ENCODE measurements around the gene GCSAM. TPM values are rescaled to one million over a fixed set of nuclear protein-coding genes. Genes with fewer than 3 reads are reported as not detected.

The GCSAM gene
- polyA plus RNA-seq, 2 of the 4 experiments (the other 2 are of a cell fraction), result not detected

DNA sequence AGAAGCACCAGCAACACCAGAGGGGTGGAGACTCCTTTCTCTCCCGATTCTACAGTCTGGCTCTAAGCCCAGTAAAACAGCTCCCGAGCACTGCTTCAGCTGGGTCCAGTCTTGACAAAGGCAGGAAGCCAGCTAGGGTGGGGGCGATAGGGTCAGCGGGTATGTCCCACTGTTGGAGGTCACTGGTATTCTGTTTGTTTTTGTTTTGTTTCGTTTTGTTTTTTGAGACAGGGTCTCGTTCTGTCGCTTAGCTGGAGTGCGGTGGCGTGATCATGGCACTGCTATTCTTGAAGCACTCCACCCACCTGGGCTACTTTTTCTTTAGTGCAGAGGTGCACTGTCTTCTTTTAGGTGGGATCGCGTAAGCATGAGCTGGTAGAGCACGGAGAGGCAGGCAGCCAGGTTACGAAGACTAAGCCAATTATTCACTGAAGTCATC, 16.3 kb downstream of the GCSAM start:
- POLR2A ChIA-PET, result no interaction called here
- no peak for DNase-seq (ENCODE audit: low read depth in 1 of 2, low spot score in 1 of 2)
- FAIRE-seq, result no peak
- ATAC-seq, result no peak
- H3K4me1 ChIP-seq, result no peaks in the 10 kb centered on the region
- WGBS (ENCODE audit: missing lambda C conversion rate), result 89% methylated on average over 13 of the region's 13 CpGs
- H3K4me3 ChIP-seq, result no peak overlapping the region
- TF ChIP-seq EHMT2 (IDR thresholded peaks at IDR 0.05; ENCODE audit: low read depth), result no peak
- no peak for TF ChIP-seq MAFK (IDR thresholded peaks at IDR 0.05; ENCODE audit: partially characterized antibody)
- TF ChIP-seq NR3C1 (IDR thresholded peaks at IDR 0.05), result no peak
- TF ChIP-seq JUNB (IDR thresholded peaks at IDR 0.05), result no peak
- TF ChIP-seq ZNF302 (CRISPR knock-in tag; IDR thresholded peaks at IDR 0.05), result no peak
- TF ChIP-seq POLR2A (IDR thresholded peaks at IDR 0.05; ENCODE audit: low read length), result no peak
- no peak for TF ChIP-seq FOXS1 (CRISPR knock-in tag; IDR thresholded peaks at IDR 0.05)
- TF ChIP-seq NPAS2 (CRISPR knock-in tag; IDR thresholded peaks at IDR 0.05; ENCODE audit: borderline replicate concordance), result no peak
- no peak for TF ChIP-seq MAZ (IDR thresholded peaks at IDR 0.05; ENCODE audit: borderline replicate concordance, low read depth, low read length)
- no peak for TF ChIP-seq KDM1A (IDR thresholded peaks at IDR 0.05; ENCODE audit: low read depth)
- no peak for TF ChIP-seq ZSCAN20 (CRISPR knock-in tag; IDR thresholded peaks at IDR 0.05)
- no peak for TF ChIP-seq HMGXB4 (CRISPR knock-in tag; IDR thresholded peaks at IDR 0.05; ENCODE audit: borderline replicate concordance)
- no peak for TF ChIP-seq CHD4 (IDR thresholded peaks at IDR 0.05; ENCODE audit: borderline replicate concordance)
- no peak for TF ChIP-seq HES2 (IDR thresholded peaks at IDR 0.05)
- no peak for TF ChIP-seq CBX8 (IDR thresholded peaks at IDR 0.05)
- no peak for TF ChIP-seq RNF2 (IDR thresholded peaks at IDR 0.05; ENCODE audit: borderline replicate concordance, low read depth)
- TF ChIP-seq ZFP36 (IDR thresholded peaks at IDR 0.05; ENCODE audit: borderline replicate concordance, partially characterized antibody), result no peak
- CTCF ChIA-PET, result no interaction called here
- no peak overlapping the region for H3K4me2 ChIP-seq
- no peaks in the 10 kb centered on the region for H3K9me3 ChIP-seq
- H3K27ac ChIP-seq, result no peak overlapping the region

DNA sequence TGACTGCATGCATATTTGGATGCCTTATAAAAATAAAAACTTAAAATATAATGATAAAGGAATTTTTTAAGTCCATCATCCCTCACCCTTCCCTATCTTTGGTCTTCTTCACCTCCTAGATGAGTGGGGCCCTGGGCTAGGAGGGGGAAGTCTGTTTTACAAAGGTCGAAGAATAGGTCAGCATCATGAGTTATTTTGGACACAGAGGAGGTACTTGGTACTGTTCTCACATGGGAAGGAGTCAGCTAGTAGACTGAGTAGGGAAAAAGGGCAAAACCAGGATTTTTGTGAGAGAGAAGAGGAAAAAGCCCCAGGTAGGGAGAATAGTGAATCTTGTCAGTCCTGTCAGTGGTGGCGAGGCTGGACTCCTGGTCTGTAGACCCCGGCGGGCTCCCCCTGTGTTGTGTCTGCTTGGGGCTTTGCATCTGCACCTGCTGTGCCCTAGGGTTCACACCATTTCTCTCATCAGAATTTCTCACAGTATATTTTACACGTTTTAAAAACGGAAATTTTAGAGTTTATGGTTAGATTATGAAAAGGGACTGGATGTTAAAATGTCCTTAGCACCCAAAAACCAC, 17.2 kb downstream of the GCSAM start:
- H3K4me3 ChIP-seq, result no peak overlapping the region
- ChIA-PET CTCF (no interaction called here), POLR2A (no interaction called here)
- TF ChIP-seq MAFK (IDR thresholded peaks at IDR 0.05; ENCODE audit: partially characterized antibody), result no peak
- no peak for TF ChIP-seq CTCF (IDR thresholded peaks at IDR 0.05)
- no peak for TF ChIP-seq NFE2L2 (conservative IDR thresholded peaks at IDR 0.05; ENCODE audit: low read length)
- no peak for TF ChIP-seq RAD21 (conservative IDR thresholded peaks at IDR 0.05 in 1 of 2, IDR thresholded peaks at IDR 0.05 in 1 of 2)
- TF ChIP-seq FOSL2 (IDR thresholded peaks at IDR 0.05), result no peak
- TF ChIP-seq FOSL2 (CRISPR knock-in tag; IDR thresholded peaks at IDR 0.05), result no peak
- TF ChIP-seq EHMT2 (IDR thresholded peaks at IDR 0.05; ENCODE audit: low read depth), result no peak
- no peak for TF ChIP-seq HDAC2 (IDR thresholded peaks at IDR 0.05)
- no peak for TF ChIP-seq ZC3H11A (IDR thresholded peaks at IDR 0.05)
- no peak for TF ChIP-seq MAZ (IDR thresholded peaks at IDR 0.05; ENCODE audit: borderline replicate concordance, low read depth, low read length)
- no peak for TF ChIP-seq GATA3 (IDR thresholded peaks at IDR 0.05; ENCODE audit: borderline replicate concordance)
- TF ChIP-seq, protein P1, sequence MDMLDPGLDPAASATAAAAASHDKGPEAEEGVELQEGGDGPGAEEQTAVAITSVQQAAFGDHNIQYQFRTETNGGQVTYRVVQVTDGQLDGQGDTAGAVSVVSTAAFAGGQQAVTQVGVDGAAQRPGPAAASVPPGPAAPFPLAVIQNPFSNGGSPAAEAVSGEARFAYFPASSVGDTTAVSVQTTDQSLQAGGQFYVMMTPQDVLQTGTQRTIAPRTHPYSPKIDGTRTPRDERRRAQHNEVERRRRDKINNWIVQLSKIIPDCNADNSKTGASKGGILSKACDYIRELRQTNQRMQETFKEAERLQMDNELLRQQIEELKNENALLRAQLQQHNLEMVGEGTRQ (IDR thresholded peaks at IDR 0.05), result no peak
- no peak for TF ChIP-seq SMC3 (IDR thresholded peaks at IDR 0.05)
- no peak for TF ChIP-seq ESRRA (IDR thresholded peaks at IDR 0.05; ENCODE audit: borderline replicate concordance, low read length)
- TF ChIP-seq HOXB13 (CRISPR knock-in tag; IDR thresholded peaks at IDR 0.05; ENCODE audit: low read depth), result no peak
- no peak for TF ChIP-seq HOXA7 (CRISPR knock-in tag; IDR thresholded peaks at IDR 0.05)
- no peak for TF ChIP-seq E2F6 (IDR thresholded peaks at IDR 0.05; ENCODE audit: borderline replicate concordance, low read depth)
- no peak for TF ChIP-seq RFX5 (IDR thresholded peaks at IDR 0.05)
- no peak for TF ChIP-seq PBX3 (IDR thresholded peaks at IDR 0.05)

More for the DNA sequence above, 17.2 kb downstream of the GCSAM start:
- no peaks in the 10 kb centered on the region for H3K9me3 ChIP-seq
- ATAC-seq, result no peak
- 85% methylated on average over 6 of the region's 6 CpGs for WGBS (ENCODE audit: missing lambda C conversion rate)
- DNase-seq (ENCODE audit: low read depth in 1 of 2, low spot score in 1 of 2), result no peak
- H3K4me2 ChIP-seq, result no peak overlapping the region
- no peak for FAIRE-seq
- H3K27ac ChIP-seq, result no peak overlapping the region
- H3K4me1 ChIP-seq, result no peaks in the 10 kb centered on the region
